ENCODE measurements around the gene PCSK2.

The PCSK2 gene

DNA sequence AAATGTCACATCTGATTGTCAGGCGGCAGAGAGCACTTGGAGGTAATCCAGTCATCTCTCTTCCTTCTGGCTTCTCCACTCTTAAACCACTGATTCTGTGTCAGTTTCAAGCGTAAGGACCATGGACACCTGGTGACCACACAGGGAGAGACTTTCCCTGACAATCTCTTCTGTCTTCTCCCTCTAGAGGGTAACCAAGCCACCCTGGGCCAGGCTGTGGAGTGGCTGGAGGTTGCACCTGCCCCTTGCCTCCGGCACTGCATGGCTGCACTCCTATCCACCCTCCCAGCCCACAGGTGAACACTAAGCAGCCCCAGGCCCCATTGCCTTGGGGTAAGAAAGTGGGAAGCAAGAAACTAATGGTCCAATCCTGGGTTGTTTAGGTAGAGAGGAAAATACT is 225.6 kb downstream of the PCSK2 start:
- Histone ChIP-seq H2AFZ (ENCODE audit: low read length) (no peak overlapping the region), H3K27ac (ENCODE audit: low read length) (no peak overlapping the region), H3K9me3 (replicated peaks; ENCODE audit: insufficient read depth, low read length) (no peaks in the 10 kb centered on the region), H3F3A (ENCODE audit: insufficient read depth, low read length) (no peaks in the 10 kb centered on the region), H3K4me2 (ENCODE audit: low read depth, low read length) (no peak overlapping the region), H3K9me2 (replicated peaks; ENCODE audit: insufficient read depth, low read length) (no peaks in the 10 kb centered on the region), H4K20me1 (ENCODE audit: insufficient read depth, low read length) (no peaks in the 10 kb centered on the region), H3K27me3 (replicated peaks; ENCODE audit: insufficient read depth, low read length) (no peaks in the 10 kb centered on the region), H3K4me3 (ENCODE audit: low read length) (no peak overlapping the region), H3K9ac (ENCODE audit: low read length) (no peak overlapping the region), H3K79me2 (ENCODE audit: low read length) (no peaks in the 10 kb centered on the region), H3K36me3 (replicated peaks; ENCODE audit: insufficient read depth, low read length) (no peaks in the 10 kb centered on the region), H3K4me1 (ENCODE audit: low read length) (no peaks in the 10 kb centered on the region)
- TF ChIP-seq EZH2 (optimal IDR thresholded peaks at IDR 0.05; ENCODE audit: low read depth, low read length) (no peak), EZH2phosphoT487 (IDR thresholded peaks at IDR 0.05; ENCODE audit: low read length) (no peak)
- TF ChIP-seq, protein P1, sequence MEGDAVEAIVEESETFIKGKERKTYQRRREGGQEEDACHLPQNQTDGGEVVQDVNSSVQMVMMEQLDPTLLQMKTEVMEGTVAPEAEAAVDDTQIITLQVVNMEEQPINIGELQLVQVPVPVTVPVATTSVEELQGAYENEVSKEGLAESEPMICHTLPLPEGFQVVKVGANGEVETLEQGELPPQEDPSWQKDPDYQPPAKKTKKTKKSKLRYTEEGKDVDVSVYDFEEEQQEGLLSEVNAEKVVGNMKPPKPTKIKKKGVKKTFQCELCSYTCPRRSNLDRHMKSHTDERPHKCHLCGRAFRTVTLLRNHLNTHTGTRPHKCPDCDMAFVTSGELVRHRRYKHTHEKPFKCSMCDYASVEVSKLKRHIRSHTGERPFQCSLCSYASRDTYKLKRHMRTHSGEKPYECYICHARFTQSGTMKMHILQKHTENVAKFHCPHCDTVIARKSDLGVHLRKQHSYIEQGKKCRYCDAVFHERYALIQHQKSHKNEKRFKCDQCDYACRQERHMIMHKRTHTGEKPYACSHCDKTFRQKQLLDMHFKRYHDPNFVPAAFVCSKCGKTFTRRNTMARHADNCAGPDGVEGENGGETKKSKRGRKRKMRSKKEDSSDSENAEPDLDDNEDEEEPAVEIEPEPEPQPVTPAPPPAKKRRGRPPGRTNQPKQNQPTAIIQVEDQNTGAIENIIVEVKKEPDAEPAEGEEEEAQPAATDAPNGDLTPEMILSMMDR (IDR thresholded peaks at IDR 0.05; ENCODE audit: low read length) = no peak
- no peak for DNase-seq

DNA sequence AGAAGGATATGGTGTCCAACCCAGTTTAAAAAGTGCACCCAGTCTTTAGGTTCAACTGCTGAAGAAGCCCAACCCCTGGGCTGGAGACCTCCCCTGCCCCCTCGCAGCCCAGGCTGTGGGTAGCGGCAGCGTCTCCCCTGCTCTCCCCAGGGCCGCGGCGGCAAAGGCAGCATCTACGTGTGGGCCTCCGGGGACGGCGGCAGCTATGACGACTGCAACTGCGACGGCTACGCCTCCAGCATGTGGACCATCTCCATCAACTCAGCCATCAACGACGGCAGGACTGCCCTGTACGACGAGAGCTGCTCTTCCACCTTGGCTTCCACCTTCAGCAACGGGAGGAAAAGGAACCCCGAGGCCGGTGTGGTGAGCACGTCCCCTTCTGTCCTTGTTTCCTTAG is 226.8 kb downstream of the PCSK2 start:
- Histone ChIP-seq H2AFZ (ENCODE audit: low read length) (no peak overlapping the region), H3K9me2 (replicated peaks; ENCODE audit: insufficient read depth, low read length) (no peaks in the 10 kb centered on the region), H3K4me2 (ENCODE audit: low read depth, low read length) (no peak overlapping the region), H3K4me1 (ENCODE audit: low read length) (no peaks in the 10 kb centered on the region), H3K27me3 (replicated peaks; ENCODE audit: insufficient read depth, low read length) (no peaks in the 10 kb centered on the region), H3K79me2 (ENCODE audit: low read length) (no peaks in the 10 kb centered on the region), H3K27ac (ENCODE audit: low read length) (no peak overlapping the region), H3K36me3 (replicated peaks; ENCODE audit: insufficient read depth, low read length) (no peaks in the 10 kb centered on the region), H3K9ac (ENCODE audit: low read length) (no peak overlapping the region), H4K20me1 (ENCODE audit: insufficient read depth, low read length) (no peaks in the 10 kb centered on the region), H3K9me3 (replicated peaks; ENCODE audit: insufficient read depth, low read length) (no peaks in the 10 kb centered on the region), H3K4me3 (ENCODE audit: low read length) (no peak overlapping the region), H3F3A (ENCODE audit: insufficient read depth, low read length) (no peaks in the 10 kb centered on the region)
- no peak for TF ChIP-seq EZH2 (optimal IDR thresholded peaks at IDR 0.05; ENCODE audit: low read depth, low read length)
- no peak for TF ChIP-seq EZH2phosphoT487 (IDR thresholded peaks at IDR 0.05; ENCODE audit: low read length)
- TF ChIP-seq, protein P1 (IDR thresholded peaks at IDR 0.05; ENCODE audit: low read length) = no peak
- no peak for DNase-seq

DNA sequence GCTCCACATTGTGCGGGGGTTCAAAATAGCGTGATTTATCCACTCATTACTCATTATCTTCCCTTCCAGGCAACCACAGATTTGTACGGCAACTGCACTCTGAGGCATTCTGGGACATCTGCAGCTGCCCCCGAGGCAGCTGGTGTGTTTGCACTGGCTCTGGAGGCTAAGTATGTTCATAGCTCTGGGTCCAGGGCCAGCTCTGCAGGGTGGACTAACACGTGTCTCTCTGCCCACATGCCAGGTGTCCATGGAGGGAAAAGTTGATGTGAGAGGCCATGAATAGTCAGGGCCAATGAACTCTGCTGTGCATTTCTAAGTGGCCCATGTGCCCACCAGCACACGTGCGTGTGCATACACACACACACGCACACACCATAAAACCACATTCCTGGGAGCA is 229.4 kb downstream of the PCSK2 start:
- Histone ChIP-seq H3K79me2 (ENCODE audit: low read length) (no peaks in the 10 kb centered on the region), H3K9me2 (replicated peaks; ENCODE audit: insufficient read depth, low read length) (no peaks in the 10 kb centered on the region), H3K9ac (ENCODE audit: low read length) (no peak overlapping the region), H3K27me3 (replicated peaks; ENCODE audit: insufficient read depth, low read length) (no peaks in the 10 kb centered on the region), H3K4me1 (ENCODE audit: low read length) (peaks cover 4% of the 10 kb centered on the region; the same call in 1 of the 2 replicates), H3K9me3 (replicated peaks; ENCODE audit: insufficient read depth, low read length) (no peaks in the 10 kb centered on the region), H2AFZ (ENCODE audit: low read length) (no peak overlapping the region), H3K4me2 (ENCODE audit: low read depth, low read length) (no peak overlapping the region), H4K20me1 (ENCODE audit: insufficient read depth, low read length) (no peaks in the 10 kb centered on the region), H3F3A (ENCODE audit: insufficient read depth, low read length) (no peaks in the 10 kb centered on the region), H3K4me3 (ENCODE audit: low read length) (no peak overlapping the region), H3K27ac (ENCODE audit: low read length) (no peak overlapping the region), H3K36me3 (replicated peaks; ENCODE audit: insufficient read depth, low read length) (no peaks in the 10 kb centered on the region)
- DNase-seq = no peak
- TF ChIP-seq EZH2phosphoT487 (IDR thresholded peaks at IDR 0.05; ENCODE audit: low read length) (no peak), EZH2 (optimal IDR thresholded peaks at IDR 0.05; ENCODE audit: low read depth, low read length) (no peak)
- TF ChIP-seq, protein P1 (IDR thresholded peaks at IDR 0.05; ENCODE audit: low read length) = no peak
